K562 (cell line): ENCODE measurements around the gene CPED1. TPM values are rescaled to one million over a fixed set of nuclear protein-coding genes. Genes with fewer than 3 reads are reported as not detected.

Experiments
- ARID4B ChIP-seq: sonication (generic); formaldehyde crosslinking; IDR thresholded peaks from 2 replicates; pipeline ENCODE4 v1.8.0; 2022; ENCODE audit warnings: mild to moderate bottlenecking, missing genetic modification reagents
- CTBP1 ChIP-seq: fragments of 450-650 bp; IDR thresholded peaks from 2 replicates; pipeline ENCODE4 v1.6.1; 2016; ENCODE audit warnings: borderline replicate concordance
- E2F4 ChIP-seq: sonication (generic); formaldehyde crosslinking; IDR thresholded peaks from 2 replicates; pipeline ENCODE4 v1.8.0; 2022; ENCODE audit warnings: mild to moderate bottlenecking, low read depth, missing genetic modification reagents
- HBP1 ChIP-seq: fragments of 450-650 bp; formaldehyde crosslinking; IDR thresholded peaks from 2 replicates; pipeline ENCODE4 v1.4.0; 2022; ENCODE audit warnings: missing genetic modification characterization
- HMGN3 ChIP-seq: IDR thresholded peaks from 2 replicates; pipeline ENCODE4 v1.6.1; 2011; ENCODE audit warnings: borderline replicate concordance, low read depth, mild to moderate bottlenecking, mixed read lengths, low read length; ENCODE audit not compliant: insufficient read length; ENCODE audit errors: extremely low read depth
- LEF1 ChIP-seq: fragments of 450-650 bp; IDR thresholded peaks from 2 replicates; pipeline ENCODE4 v1.6.1; 2016; ENCODE audit warnings: mild to moderate bottlenecking
- MCM2 ChIP-seq: fragments of 450-650 bp; IDR thresholded peaks from 2 replicates; pipeline ENCODE4 v1.6.1; 2017; ENCODE audit warnings: low read depth, mild to moderate bottlenecking
- MLLT1 ChIP-seq, 2 experiments: fragments of 450-650 bp; IDR thresholded peaks; 2 replicates each; pipeline ENCODE4 v1.6.1; 2016
- NCOR1 ChIP-seq: fragments of 450-650 bp; IDR thresholded peaks from 2 replicates; pipeline ENCODE4 v1.6.1; 2016; ENCODE audit warnings: mild to moderate bottlenecking, moderate library complexity
- POLR3G ChIP-seq: IDR thresholded peaks from 2 replicates; pipeline ENCODE4 v1.6.1; 2011; ENCODE audit not compliant: insufficient read length, insufficient replicate concordance; ENCODE audit errors: extremely low read depth
- PTBP1 ChIP-seq: fragments of 200-400 bp; formaldehyde crosslinking; IDR thresholded peaks from 2 replicates; pipeline ENCODE4 v1.6.1; 2017; ENCODE audit warnings: low read depth, low read length
- STAT5B ChIP-seq: fragments of 250-450 bp; sonication (Bioruptor Pico); IDR thresholded peaks from 2 replicates; pipeline ENCODE4 v1.8.0; 2021; ENCODE audit warnings: mild to moderate bottlenecking, inconsistent platforms
- TCFL5 ChIP-seq: fragments of 250-450 bp; sonication (Bioruptor Pico); conservative IDR thresholded peaks from 2 replicates; pipeline ENCODE4 v1.6.1; 2021; ENCODE audit warnings: mild to moderate bottlenecking, moderate library complexity, matching md5 sums
- ZNF431 ChIP-seq: sonication (generic); formaldehyde crosslinking; IDR thresholded peaks from 2 replicates; pipeline ENCODE4 v1.8.0; 2022; ENCODE audit warnings: mild to moderate bottlenecking, missing genetic modification reagents
- polyA plus RNA-seq, 8 experiments: library from polyadenylated mRNA; depleted of rRNA in 4 of 8; stranded (reverse) in 5 of 8; unstranded in 3 of 8; fragments of >200 nt; fragmentation: Nextera tagmentation in 2 of 8; fragmentation: Illumina TruSeq in 1 of 8; extraction: Ambion mirVana in 2 of 8; extraction: Trizol in 1 of 8; gene quantifications; 2 replicates each; pipeline versions ENCODE4 v1.2.1 to v1.2.3, GENCODE V29; 2011 to 2014; ENCODE audit warnings: inconsistent platforms in 1 of 8, missing spikeins in 1 of 8
- total RNA-seq, 7 experiments: library from RNA; depleted of rRNA in 6 of 7; stranded (reverse); fragments of >200 nt in 6 of 7; fragmentation: Illumina TruSeq in 2 of 7; extraction: Trizol in 2 of 7; gene quantifications; 2 replicates each; pipeline versions ENCODE4 v1.2.1 to v1.2.3, GENCODE V29; 2011 to 2021; ENCODE audit warnings: low replicate concordance in 1 of 7
- TF ChIP-seq, protein P1 (sequence below): fragments of 450-650 bp; IDR thresholded peaks from 2 replicates; pipeline ENCODE4 v1.7.1; 2018; ENCODE audit warnings: mild to moderate bottlenecking, low read depth; ENCODE audit not compliant: partially characterized antibody

Gene CPED1
- total and polyA plus RNA-seq, 9 of the 15 experiments (the other 6 are each of a cell fraction or from before 2014, with no cell fraction given): 195 to 393 (median 290) TPM

DNA sequence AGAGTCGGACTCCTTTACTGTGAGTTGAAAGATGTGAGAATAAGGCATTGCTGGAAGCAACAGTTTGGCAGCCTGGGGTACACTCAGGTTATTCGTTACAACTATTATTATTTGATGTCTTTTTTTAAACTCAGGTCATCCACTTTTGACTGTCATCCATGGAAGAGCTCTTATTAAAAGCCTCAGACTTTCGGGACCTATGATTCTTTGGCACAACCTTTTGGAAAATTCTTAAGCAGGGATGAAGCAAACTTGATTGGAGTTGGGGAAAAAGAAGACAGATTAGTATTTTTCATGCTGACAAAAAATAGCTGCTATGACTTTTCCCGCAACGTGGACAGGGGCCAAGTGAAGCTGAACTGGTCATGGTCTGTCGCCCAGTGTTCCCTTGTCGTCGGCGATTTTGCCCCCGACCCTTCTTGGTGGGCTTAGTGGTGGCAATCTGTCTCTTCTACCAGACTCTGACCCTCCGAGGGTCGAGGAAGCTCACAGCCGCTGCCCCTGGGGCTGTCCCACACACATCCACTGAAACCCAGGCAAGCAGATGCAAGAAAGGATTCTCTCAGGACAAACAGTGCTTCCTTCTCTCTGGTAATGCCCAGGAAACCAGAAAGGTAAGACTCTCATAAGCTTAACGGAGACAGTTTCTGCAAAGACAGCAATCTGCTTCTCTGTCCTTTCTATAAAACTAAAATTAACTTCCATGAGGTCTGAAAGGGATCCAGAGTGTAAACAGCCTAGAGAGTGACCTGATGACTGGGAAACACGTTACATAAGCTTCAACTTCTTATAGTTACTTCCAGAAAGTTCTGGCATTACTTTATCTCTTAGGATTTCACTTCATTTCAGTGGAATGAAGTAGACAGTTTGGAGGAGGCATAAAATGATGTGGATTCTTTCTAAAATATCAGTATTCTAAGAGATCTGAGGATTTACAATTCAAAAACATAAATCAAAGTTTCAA, 1.0 kb downstream of the CPED1 start (continued):
- TF ChIP-seq HMGN3: no peak
- TF ChIP-seq MLLT1 (IDR thresholded peaks at IDR 0.05): peak; percentile 92 to 97
- TF ChIP-seq POLR3G: no peak
- TF ChIP-seq TCFL5: no peak
- TF ChIP-seq ARID4B (CRISPR knock-in tag): peak; percentile 54; the same call in 1 of the 2 replicates
- TF ChIP-seq PTBP1: no peak
- no peak for TF ChIP-seq LEF1
- no peak for TF ChIP-seq MCM2
- TF ChIP-seq E2F4 (CRISPR knock-in tag): no peak
- no peak for TF ChIP-seq NCOR1
- TF ChIP-seq, protein P1, sequence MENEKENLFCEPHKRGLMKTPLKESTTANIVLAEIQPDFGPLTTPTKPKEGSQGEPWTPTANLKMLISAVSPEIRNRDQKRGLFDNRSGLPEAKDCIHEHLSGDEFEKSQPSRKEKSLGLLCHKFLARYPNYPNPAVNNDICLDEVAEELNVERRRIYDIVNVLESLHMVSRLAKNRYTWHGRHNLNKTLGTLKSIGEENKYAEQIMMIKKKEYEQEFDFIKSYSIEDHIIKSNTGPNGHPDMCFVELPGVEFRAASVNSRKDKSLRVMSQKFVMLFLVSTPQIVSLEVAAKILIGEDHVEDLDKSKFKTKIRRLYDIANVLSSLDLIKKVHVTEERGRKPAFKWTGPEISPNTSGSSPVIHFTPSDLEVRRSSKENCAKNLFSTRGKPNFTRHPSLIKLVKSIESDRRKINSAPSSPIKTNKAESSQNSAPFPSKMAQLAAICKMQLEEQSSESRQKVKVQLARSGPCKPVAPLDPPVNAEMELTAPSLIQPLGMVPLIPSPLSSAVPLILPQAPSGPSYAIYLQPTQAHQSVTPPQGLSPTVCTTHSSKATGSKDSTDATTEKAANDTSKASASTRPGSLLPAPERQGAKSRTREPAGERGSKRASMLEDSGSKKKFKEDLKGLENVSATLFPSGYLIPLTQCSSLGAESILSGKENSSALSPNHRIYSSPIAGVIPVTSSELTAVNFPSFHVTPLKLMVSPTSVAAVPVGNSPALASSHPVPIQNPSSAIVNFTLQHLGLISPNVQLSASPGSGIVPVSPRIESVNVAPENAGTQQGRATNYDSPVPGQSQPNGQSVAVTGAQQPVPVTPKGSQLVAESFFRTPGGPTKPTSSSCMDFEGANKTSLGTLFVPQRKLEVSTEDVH: no peak
- no peak for TF ChIP-seq ZNF431 (CRISPR knock-in tag)
- TF ChIP-seq STAT5B (CRISPR knock-in tag): no peak
- no peak for TF ChIP-seq CTBP1
- TF ChIP-seq HBP1 (CRISPR knock-in tag): no peak
